ENCODE results near the gene CHMP6. TPM values are rescaled to one million over a fixed set of nuclear protein-coding genes. Genes with fewer than 3 reads are reported as not detected.

CHMP6 gene
- total RNA-seq, 1 donor from 2014 or later: 15.9 TPM

- no peaks in the 10 kb centered on the region for H3K9me3 ChIP-seq (replicated peaks)
- no peak for DNase-seq
- no peak overlapping the region for H3K4me3 ChIP-seq
- H3K4me1 ChIP-seq: peaks cover 10% of the 10 kb centered on the region
- no peaks in the 10 kb centered on the region for H3K27me3 ChIP-seq (ENCODE audit: low read depth)
- no peak overlapping the region for H3K27ac ChIP-seq (replicated peaks)
- TF ChIP-seq CTCF (IDR thresholded peaks at IDR 0.05; ENCODE audit: borderline replicate concordance): no peak
- intact Hi-C loops (cut with micrococcal nuclease): no loop called here
- peaks cover 26% of the 10 kb centered on the region for H3K36me3 ChIP-seq
These were observed 37.9 kb upstream of the CHMP6 start for GRCh38 chr17:80953471-80954315.

- no peak overlapping the region for H3K4me3 ChIP-seq
- no peak for DNase-seq
- no peaks in the 10 kb centered on the region for H3K27me3 ChIP-seq (ENCODE audit: low read depth)
- intact Hi-C loops (cut with micrococcal nuclease): no loop called here
- H3K9me3 ChIP-seq (replicated peaks): no peaks in the 10 kb centered on the region
- TF ChIP-seq CTCF (IDR thresholded peaks at IDR 0.05; ENCODE audit: borderline replicate concordance): no peak
- no peak overlapping the region for H3K27ac ChIP-seq (replicated peaks)
- H3K36me3 ChIP-seq: peaks cover 20% of the 10 kb centered on the region
- H3K4me1 ChIP-seq: peaks cover 14% of the 10 kb centered on the region
These were observed 36.6 kb upstream of the CHMP6 start for GRCh38 chr17:80955078-80955477.

- Histone ChIP-seq H3K4me3 (no peak overlapping the region), H3K36me3 (peaks cover 16% of the 10 kb centered on the region), H3K27ac (replicated peaks) (no peak overlapping the region), H3K9me3 (replicated peaks) (no peaks in the 10 kb centered on the region), H3K4me1 (peaks cover 21% of the 10 kb centered on the region), H3K27me3 (ENCODE audit: low read depth) (no peaks in the 10 kb centered on the region)
- DNase-seq: no peak
- no peak for TF ChIP-seq CTCF (IDR thresholded peaks at IDR 0.05; ENCODE audit: borderline replicate concordance)
- intact Hi-C loops (cut with micrococcal nuclease): no loop called here
These were observed 35.9 kb upstream of the CHMP6 start for GRCh38 chr17:80955671-80956280.

GRCh38 chr17:80956321-80957190 lies 35.1 kb upstream of the CHMP6 start:
- peaks cover 8% of the 10 kb centered on the region for H3K36me3 ChIP-seq
- H3K4me3 ChIP-seq: no peak overlapping the region
- TF ChIP-seq CTCF (IDR thresholded peaks at IDR 0.05; ENCODE audit: borderline replicate concordance): no peak
- H3K27me3 ChIP-seq (ENCODE audit: low read depth): no peaks in the 10 kb centered on the region
- peaks cover 24% of the 10 kb centered on the region for H3K4me1 ChIP-seq
- no peak for DNase-seq
- H3K9me3 ChIP-seq (replicated peaks): no peaks in the 10 kb centered on the region
- intact Hi-C loops (cut with micrococcal nuclease): no loop called here
- H3K27ac ChIP-seq (replicated peaks): no peak overlapping the region

GRCh38 chr17:80957461-80957941 lies 34.1 kb upstream of the CHMP6 start:
- H3K27me3 ChIP-seq (ENCODE audit: low read depth): no peaks in the 10 kb centered on the region
- peaks cover 5% of the 10 kb centered on the region for H3K36me3 ChIP-seq
- DNase-seq: no peak
- intact Hi-C loops (cut with micrococcal nuclease): no loop called here
- H3K4me3 ChIP-seq: no peak overlapping the region
- no peak for TF ChIP-seq CTCF (IDR thresholded peaks at IDR 0.05; ENCODE audit: borderline replicate concordance)
- no peaks in the 10 kb centered on the region for H3K9me3 ChIP-seq (replicated peaks)
- peaks cover 24% of the 10 kb centered on the region for H3K4me1 ChIP-seq
- H3K27ac ChIP-seq (replicated peaks): no peak overlapping the region
